Psoas muscle (tissue), 8 donors: ENCODE results near the gene TAF6L. TPM values are rescaled to one million over a fixed set of nuclear protein-coding genes. Genes with fewer than 3 reads are reported as not detected.

Experiments used
- ATAC-seq, 4 donors: fragments of 200-7000 bp; cut with Tn5 transposase; one replicate each; pipeline ENCODE4 v1.9.1; 2020; ENCODE audit warnings: moderate library complexity in 3 of 4, mild to moderate bottlenecking in 2 of 4
- DNase-seq, 2 donors: peaks; one replicate each; pipeline ENCODE4 v3.0.0-alpha.2; 2020
- H3K27ac ChIP-seq: fragments of 200-600 bp; one replicate; pipeline ENCODE4 v1.8.0; 2022
- H3K27me3 ChIP-seq, 3 donors: fragments of 200-600 bp in 1 of 3; one replicate each; pipeline versions ENCODE4 v1.6.1 to v1.8.0; 2013 to 2022; ENCODE audit warnings: low read length in 2 of 3, mild to moderate bottlenecking in 2 of 3, moderate library complexity in 1 of 3; ENCODE audit not compliant: insufficient read depth in 3 of 3
- H3K36me3 ChIP-seq, 2 donors: fragments of 200-600 bp in 1 of 2; one replicate each; pipeline versions ENCODE4 v1.6.1 to v1.8.0; 2013 to 2022; ENCODE audit warnings: low read depth in 1 of 2, mild to moderate bottlenecking in 1 of 2, moderate library complexity in 1 of 2; ENCODE audit not compliant: insufficient read depth in 1 of 2
- H3K4me1 ChIP-seq: fragments of 200-600 bp; one replicate; pipeline ENCODE4 v1.8.0; 2022
- H3K4me3 ChIP-seq: fragments of 200-600 bp; one replicate; pipeline ENCODE4 v1.8.0; 2022; ENCODE audit warnings: mild to moderate bottlenecking
- H3K9me3 ChIP-seq: fragments of 200-600 bp; one replicate; pipeline ENCODE4 v1.8.0; 2022
- WGBS, 3 donors: extraction: QIAGEN DNeasy Blood & Tissue Kit; methylation state at CpG; one replicate each; pipeline versions ENCODE4 v1.1.6 to v1.1.7; 2013; 5-methylcytosine and 5-hydroxymethylcytosine counted together
- intact Hi-C, 2 donors: fragments of 100-400 bp; cut with DNase I; formaldehyde crosslinking; loops; one replicate each; pipeline versions ENCODE4 v1.11.0 to v1.14.2; 2022
- polyA plus RNA-seq, 3 donors: library from polyadenylated mRNA; stranded (reverse); fragments of 200-250 nt; gene quantifications; one replicate each; pipeline ENCODE4 v1.2.3, GENCODE V29; 2013
- total RNA-seq, 4 donors: library from RNA; stranded (reverse); fragmentation: NEBNext Ultra II Directional in 2 of 4; extraction: Animal tissue kit (Norgen Biotek cat#: 25700) in 2 of 4; gene quantifications; one replicate each; pipeline versions ENCODE4 v1.2.1 to v1.2.4, GENCODE V29; 2021 to 2023
- TF ChIP-seq, protein P1 (sequence below): fragments of 200-600 bp; IDR thresholded peaks from one replicate; pipeline ENCODE4 v1.8.0; 2022; ENCODE audit warnings: antibody characterized with exemption
- donor health status: healthy with polysubstance abuse.
- donor health status: DM: no; HTN: no; CAD: no; lungs with moderate emphysema.
- donor health status: Bipolar disorder and iron deficiency.
- donor health status: healthy.
- donor health status: DM: yes; HTN: yes; CAD: no.
- donor health status: DM: no; HTN: no; CAD: no.
- donor health status: DM: no; HTN: no; CAD: no.
- donor health status: DM: yes; HTN: yes; CAD: no.

TAF6L gene
- total and polyA plus RNA-seq, 7 donors = 13.5 to 26.5 (median 18.8) TPM

DNA sequence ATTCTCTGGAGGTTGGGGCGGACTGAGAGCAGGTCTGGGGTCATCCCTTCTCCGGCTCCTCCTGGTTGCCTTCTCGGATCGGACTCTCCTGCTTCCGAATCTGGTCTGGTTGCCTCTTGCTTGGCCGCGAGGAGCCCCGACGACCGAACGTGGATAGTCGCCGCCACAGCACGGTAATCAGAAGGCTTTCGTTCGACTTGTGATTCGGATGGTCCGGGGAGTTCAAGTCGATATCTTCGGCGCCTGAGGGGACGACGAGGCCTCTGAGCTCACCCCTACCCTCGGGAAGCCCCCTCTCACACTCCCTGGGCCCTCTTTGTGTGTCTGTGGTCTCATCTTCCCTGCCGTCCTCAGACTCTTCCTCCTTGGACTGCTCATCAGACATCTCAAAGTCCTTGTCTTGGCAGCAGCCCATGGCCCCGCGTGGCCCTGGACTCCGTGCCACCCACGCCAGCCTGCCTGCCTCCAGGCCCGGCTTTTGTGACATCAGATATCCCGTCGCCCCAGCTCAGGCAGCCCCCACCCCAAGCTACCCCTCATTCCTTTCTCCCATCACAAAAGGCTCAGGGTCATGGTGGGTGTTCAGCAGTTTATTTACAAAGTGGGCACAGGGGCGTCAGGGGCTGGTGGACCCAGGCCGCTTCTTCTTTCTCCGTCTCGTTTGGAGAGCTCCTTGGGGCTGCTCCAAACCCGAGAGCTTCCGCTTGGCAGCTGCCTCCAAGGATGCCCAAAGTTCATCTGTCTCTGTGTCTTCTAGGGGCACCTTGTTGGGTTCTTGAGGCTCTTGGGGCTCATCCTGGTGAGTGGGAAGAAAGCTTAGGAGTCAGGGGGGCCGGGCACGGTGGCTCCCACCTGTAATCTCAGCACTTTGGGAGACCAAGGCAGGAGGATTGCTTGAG lies 61.4 kb downstream of the TAF6L start, which contains the start of gene TEX54:
TEX54 (minus strand) TSS at position 506 of the 899 bp plus-strand sequence.
- peak; percentile 45 to 64 for DNase-seq

DNA sequence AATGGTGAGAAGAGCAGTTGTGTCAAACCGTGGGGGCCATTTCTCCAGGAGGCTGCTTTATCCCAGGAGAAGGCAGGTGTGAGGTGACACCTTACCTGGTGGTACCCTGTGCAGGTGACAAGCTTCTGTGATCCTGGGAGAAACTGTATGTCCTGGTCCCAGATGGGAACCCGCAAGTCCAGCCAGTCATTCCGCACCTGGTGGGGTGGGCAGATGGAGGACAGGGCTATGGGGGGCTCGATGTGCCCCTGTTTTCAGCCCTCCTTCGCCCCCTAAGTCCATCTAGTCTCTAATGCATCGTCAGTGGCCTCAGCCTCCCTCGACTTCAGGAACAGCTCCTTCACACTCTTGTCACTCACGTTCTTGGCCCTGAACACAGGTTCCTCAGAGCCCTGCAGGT lies 64.1 kb downstream of the TAF6L start:
- H3K4me1 ChIP-seq = peaks cover 22% of the 10 kb centered on the region
- no peaks in the 10 kb centered on the region for H3K9me3 ChIP-seq
- TF ChIP-seq, protein P1, sequence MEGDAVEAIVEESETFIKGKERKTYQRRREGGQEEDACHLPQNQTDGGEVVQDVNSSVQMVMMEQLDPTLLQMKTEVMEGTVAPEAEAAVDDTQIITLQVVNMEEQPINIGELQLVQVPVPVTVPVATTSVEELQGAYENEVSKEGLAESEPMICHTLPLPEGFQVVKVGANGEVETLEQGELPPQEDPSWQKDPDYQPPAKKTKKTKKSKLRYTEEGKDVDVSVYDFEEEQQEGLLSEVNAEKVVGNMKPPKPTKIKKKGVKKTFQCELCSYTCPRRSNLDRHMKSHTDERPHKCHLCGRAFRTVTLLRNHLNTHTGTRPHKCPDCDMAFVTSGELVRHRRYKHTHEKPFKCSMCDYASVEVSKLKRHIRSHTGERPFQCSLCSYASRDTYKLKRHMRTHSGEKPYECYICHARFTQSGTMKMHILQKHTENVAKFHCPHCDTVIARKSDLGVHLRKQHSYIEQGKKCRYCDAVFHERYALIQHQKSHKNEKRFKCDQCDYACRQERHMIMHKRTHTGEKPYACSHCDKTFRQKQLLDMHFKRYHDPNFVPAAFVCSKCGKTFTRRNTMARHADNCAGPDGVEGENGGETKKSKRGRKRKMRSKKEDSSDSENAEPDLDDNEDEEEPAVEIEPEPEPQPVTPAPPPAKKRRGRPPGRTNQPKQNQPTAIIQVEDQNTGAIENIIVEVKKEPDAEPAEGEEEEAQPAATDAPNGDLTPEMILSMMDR = no peak
- peaks cover 6 to 49% of the 10 kb centered on the region in 2 donors for H3K36me3 ChIP-seq
- 79 to 90% (median 84%) methylated on average over 8 of the region's 8 CpGs for WGBS, 3 donors
- no peak overlapping the region for H3K27ac ChIP-seq
- DNase-seq (no peak), ATAC-seq (no peak)
- H3K27me3 ChIP-seq = no peaks in the 10 kb centered on the region
- no peak overlapping the region for H3K4me3 ChIP-seq
- intact Hi-C loops = loop anchor here in 1 of 2 donors (5.0 kb wide), 1 partner anchor 33 kb away; no protein-coding TSS in a partner anchor

More for the DNA sequence above, 61.4 kb downstream of the TAF6L start, which contains the start of gene TEX54:
- Histone ChIP-seq H3K27me3 (no peaks in the 10 kb centered on the region), H3K27ac (peak within 1 kb of the TSS; percentile 98), H3K4me1 (peaks cover 27% of the 10 kb centered on the region), H3K36me3 (peaks cover 6 to 67% of the 10 kb centered on the region in 2 donors), H3K4me3 (peak within 1 kb of the TSS; percentile 99), H3K9me3 (no peaks in the 10 kb centered on the region)
- peak; percentile 2 to 33 (median 17) for ATAC-seq
- TF ChIP-seq, protein P1 = no peak
- WGBS, 3 donors = 6 to 9% (median 8%) methylated on average over 40 of the region's 40 CpGs
- intact Hi-C loops = loop anchor here (5.0 kb wide), 2 partner anchors 35 to 45 kb away; partner anchors contain the start of gene TMEM179B (in 1 of the 2)

Other genes starting within 250 kb of the TAF6L start
Only the 30 nearest of the 31 such genes appear.
- gene AHNAK, start 224.6 kb upstream of the TAF6L start, total RNA-seq = 100 to 1,000 TPM; 376 to 679 (median 425) TPM
- 100 to 1,000 TPM in 2 of 3 donors, 10 to 100 TPM in 1; 93.5 to 227 (median 206) TPM for gene AHNAK, start 224.6 kb upstream of the TAF6L start, polyA plus RNA-seq
- 1,000 to 10,000 TPM; 1,137 to 1,954 (median 1,509) TPM for gene EEF1G, start 197.5 kb upstream of the TAF6L start, total RNA-seq
- gene EEF1G, start 197.5 kb upstream of the TAF6L start, polyA plus RNA-seq = 1,000 to 10,000 TPM; 1,687 to 2,356 (median 2,243) TPM
- 10 to 100 TPM; 14.3 to 23.7 (median 19.6) TPM for gene TUT1, start 179.9 kb upstream of the TAF6L start, total RNA-seq
- 10 to 100 TPM; 12.1 to 15.5 (median 12.7) TPM for gene TUT1, start 179.9 kb upstream of the TAF6L start, polyA plus RNA-seq
- 10 to 100 TPM; 20.0 to 32.5 (median 28.6) TPM for gene MTA2, start 169.5 kb upstream of the TAF6L start, total RNA-seq
- gene MTA2, start 169.5 kb upstream of the TAF6L start, polyA plus RNA-seq = 10 to 100 TPM; 18.4 to 27.1 (median 26.9) TPM
- gene EML3, start 158.6 kb upstream of the TAF6L start, total RNA-seq = 10 to 100 TPM; 14.1 to 19.5 (median 16.9) TPM
- 10 to 100 TPM in 2 of 3 donors, 1 to 10 TPM in 1; 7.4 to 11.3 (median 11.1) TPM for gene EML3, start 158.6 kb upstream of the TAF6L start, polyA plus RNA-seq
- 1 to 10 TPM; 2.0 to 4.4 (median 3.1) TPM for gene ROM1, start 158.1 kb upstream of the TAF6L start, total RNA-seq
- 1 to 10 TPM; 3.7 to 5.5 (median 4.7) TPM for gene ROM1, start 158.1 kb upstream of the TAF6L start, polyA plus RNA-seq
- gene B3GAT3, start 149.4 kb upstream of the TAF6L start, total RNA-seq = 10 to 100 TPM in 3 of 4 donors, 1 to 10 TPM in 1; 7.4 to 11.8 (median 11.0) TPM
- 10 to 100 TPM; 11.7 to 37.6 (median 20.0) TPM for gene B3GAT3, start 149.4 kb upstream of the TAF6L start, polyA plus RNA-seq
- 10 to 100 TPM; 59.7 to 62.2 (median 61.4) TPM for gene GANAB, start 124.8 kb upstream of the TAF6L start, total RNA-seq
- 10 to 100 TPM; 34.3 to 64.6 (median 62.0) TPM for gene GANAB, start 124.8 kb upstream of the TAF6L start, polyA plus RNA-seq
- gene INTS5, start 118.1 kb upstream of the TAF6L start, total RNA-seq = 10 to 100 TPM; 13.5 to 20.6 (median 17.1) TPM
- 10 to 100 TPM in 1 of 3 donors, 1 to 10 TPM in 2; 8.1 to 19.9 (median 9.3) TPM for gene INTS5, start 118.1 kb upstream of the TAF6L start, polyA plus RNA-seq
- 10 to 100 TPM; 29.8 to 50.9 (median 50.2) TPM for gene C11orf98, start 106.2 kb upstream of the TAF6L start, total RNA-seq
- gene C11orf98, start 106.2 kb upstream of the TAF6L start, polyA plus RNA-seq = 100 to 1,000 TPM in 1 of 3 donors, 10 to 100 TPM in 2; 87.1 to 155 (median 93.1) TPM
- gene CSKMT, start 106.1 kb upstream of the TAF6L start, total RNA-seq = 10 to 100 TPM in 2 of 4 donors, 1 to 10 TPM in 2; 3.8 to 12.8 (median 9.4) TPM
- gene CSKMT, start 106.1 kb upstream of the TAF6L start, polyA plus RNA-seq = 10 to 100 TPM in 1 of 3 donors, 1 to 10 TPM in 2; 4.8 to 11.4 (median 7.8) TPM
- 1 to 10 TPM; 5.2 to 8.8 (median 7.1) TPM for gene UQCC3, start 99.7 kb upstream of the TAF6L start, total RNA-seq
- gene UQCC3, start 99.7 kb upstream of the TAF6L start, polyA plus RNA-seq = 10 to 100 TPM in 1 of 3 donors, 1 to 10 TPM in 2; 6.4 to 16.5 (median 8.6) TPM
- 1 to 10 TPM in 3 of 4 donors, under 1 TPM in 1; 0.74 to 3.2 (median 1.9) TPM for gene LBHD1, start 99.1 kb upstream of the TAF6L start, total RNA-seq
- 1 to 10 TPM in 2 of 3 donors, under 1 TPM in 1; 0.98 to 3.6 (median 1.6) TPM for gene LBHD1, start 99.1 kb upstream of the TAF6L start, polyA plus RNA-seq
- 100 to 1,000 TPM; 102 to 204 (median 149) TPM for gene UBXN1, start 92.3 kb upstream of the TAF6L start, total RNA-seq
- gene UBXN1, start 92.3 kb upstream of the TAF6L start, polyA plus RNA-seq = 100 to 1,000 TPM; 225 to 376 (median 295) TPM
- gene LRRN4CL, start 81.9 kb upstream of the TAF6L start, total RNA-seq = 1 to 10 TPM; 2.4 to 4.8 (median 3.8) TPM
- gene LRRN4CL, start 81.9 kb upstream of the TAF6L start, polyA plus RNA-seq = 1 to 10 TPM; 1.8 to 3.7 (median 2.8) TPM
- 10 to 100 TPM; 17.0 to 45.4 (median 29.0) TPM for gene BSCL2, start 64.0 kb upstream of the TAF6L start, total RNA-seq
- 100 to 1,000 TPM in 1 of 3 donors, 10 to 100 TPM in 2; 61.5 to 174 (median 63.5) TPM for gene BSCL2, start 64.0 kb upstream of the TAF6L start, polyA plus RNA-seq
- not detected for gene GNG3, start 63.7 kb upstream of the TAF6L start, total RNA-seq
- gene GNG3, start 63.7 kb upstream of the TAF6L start, polyA plus RNA-seq = under 1 TPM in 2 of 3 donors, not detected in 1; 0.10 to 0.39 TPM
- gene HNRNPUL2, start 43.9 kb upstream of the TAF6L start, total RNA-seq = 10 to 100 TPM; 27.2 to 39.7 (median 31.4) TPM
- gene HNRNPUL2, start 43.9 kb upstream of the TAF6L start, polyA plus RNA-seq = 10 to 100 TPM; 23.8 to 35.1 (median 25.0) TPM
- 10 to 100 TPM; 14.8 to 19.6 (median 16.4) TPM for gene TTC9C, start 42.9 kb upstream of the TAF6L start, total RNA-seq
- gene TTC9C, start 42.9 kb upstream of the TAF6L start, polyA plus RNA-seq = 10 to 100 TPM; 20.2 to 30.4 (median 28.2) TPM
- gene ZBTB3, start 17.2 kb upstream of the TAF6L start, total RNA-seq = 1 to 10 TPM; 5.4 to 8.7 (median 6.5) TPM
- 1 to 10 TPM; 1.5 to 3.5 (median 2.1) TPM for gene ZBTB3, start 17.2 kb upstream of the TAF6L start, polyA plus RNA-seq
- 10 to 100 TPM; 31.7 to 44.7 (median 36.2) TPM for gene POLR2G, start 9.8 kb upstream of the TAF6L start, total RNA-seq
- gene POLR2G, start 9.8 kb upstream of the TAF6L start, polyA plus RNA-seq = 10 to 100 TPM; 44.0 to 92.6 (median 48.8) TPM
- 10 to 100 TPM; 12.2 to 18.5 (median 16.0) TPM for gene TMEM179B, start 16.0 kb downstream of the TAF6L start, total RNA-seq
- 10 to 100 TPM; 31.5 to 42.0 (median 34.4) TPM for gene TMEM179B, start 16.0 kb downstream of the TAF6L start, polyA plus RNA-seq
- 10 to 100 TPM in 1 of 4 donors, 1 to 10 TPM in 3; 6.2 to 11.5 (median 8.4) TPM for gene TMEM223, start 20.6 kb downstream of the TAF6L start, total RNA-seq
- 10 to 100 TPM; 16.6 to 37.7 (median 21.7) TPM for gene TMEM223, start 20.6 kb downstream of the TAF6L start, polyA plus RNA-seq
- 10 to 100 TPM; 38.3 to 45.4 (median 41.9) TPM for gene NXF1, start 34.0 kb downstream of the TAF6L start, total RNA-seq
- 10 to 100 TPM; 36.3 to 67.0 (median 49.7) TPM for gene NXF1, start 34.0 kb downstream of the TAF6L start, polyA plus RNA-seq
- 10 to 100 TPM; 16.0 to 24.6 (median 20.7) TPM for gene STX5, start 60.7 kb downstream of the TAF6L start, total RNA-seq
- 10 to 100 TPM; 18.2 to 21.1 (median 21.1) TPM for gene STX5, start 60.7 kb downstream of the TAF6L start, polyA plus RNA-seq
- not detected for gene TEX54, start 61.4 kb downstream of the TAF6L start, total RNA-seq
- not detected for gene TEX54, start 61.4 kb downstream of the TAF6L start, polyA plus RNA-seq
- gene WDR74, start 68.2 kb downstream of the TAF6L start, total RNA-seq = 10 to 100 TPM; 32.9 to 74.9 (median 54.2) TPM
- gene WDR74, start 68.2 kb downstream of the TAF6L start, polyA plus RNA-seq = 100 to 1,000 TPM in 1 of 3 donors, 10 to 100 TPM in 2; 90.1 to 121 (median 92.5) TPM
- 100 to 1,000 TPM in 3 of 4 donors, 10 to 100 TPM in 1; 62.6 to 187 (median 132) TPM for gene SLC3A2, start 109.5 kb downstream of the TAF6L start, total RNA-seq
- gene SLC3A2, start 109.5 kb downstream of the TAF6L start, polyA plus RNA-seq = 100 to 1,000 TPM; 149 to 374 (median 208) TPM
- gene CHRM1, start 150.0 kb downstream of the TAF6L start, total RNA-seq = not detected
- gene CHRM1, start 150.0 kb downstream of the TAF6L start, polyA plus RNA-seq = under 1 TPM in 1 of 3 donors, not detected in 2; 0.06 TPM
- gene SLC22A6, start 213.6 kb downstream of the TAF6L start, total RNA-seq = not detected
- gene SLC22A6, start 213.6 kb downstream of the TAF6L start, polyA plus RNA-seq = not detected